ENCODE measurements around the gene SGPL1. TPM values are rescaled to one million over a fixed set of nuclear protein-coding genes. Genes with fewer than 3 reads are reported as not detected.
"Not testable (repeated sequence)": the region's sequence is repeated elsewhere in the genome, so short reads cannot be mapped to it uniquely, and the experiment has no call there.

The SGPL1 gene
- total RNA-seq, 1 experiment from 2014 or later = 22.5 TPM

DNA sequence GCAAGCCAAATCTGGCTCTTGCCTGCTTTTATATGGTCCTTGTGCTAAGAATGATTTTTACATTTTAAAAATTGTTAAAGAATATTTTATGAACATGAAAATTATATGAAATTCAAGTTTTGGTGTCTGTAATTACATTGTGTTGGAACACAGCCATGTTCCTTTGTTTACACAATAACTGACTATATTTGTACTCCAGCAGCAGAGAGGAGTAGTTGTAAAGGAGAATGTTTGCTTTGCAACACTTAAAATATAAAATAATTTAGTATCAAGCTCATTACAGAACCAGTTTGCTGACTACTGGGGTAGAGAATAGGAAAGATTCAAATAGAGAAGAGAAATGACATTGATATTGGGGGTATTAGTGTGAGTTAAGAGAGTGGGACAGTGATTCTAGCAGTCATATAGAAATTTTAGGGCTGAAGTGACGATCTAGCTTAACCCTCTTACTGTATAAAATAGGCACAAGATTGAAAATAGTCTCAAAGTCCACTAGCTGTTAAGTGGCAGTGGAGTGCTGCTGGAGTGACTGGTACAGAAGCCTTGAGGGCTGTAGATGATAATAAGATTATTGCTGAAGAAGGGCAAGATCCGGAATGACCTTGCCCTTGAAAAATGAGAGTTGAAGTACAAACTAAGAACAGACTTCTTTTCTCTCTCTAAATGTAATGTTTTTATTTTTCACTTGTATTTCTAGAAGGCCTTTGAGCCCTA is 28.2 kb downstream of the SGPL1 start:
- no peak for DNase-seq (ENCODE audit: low read depth)

DNA sequence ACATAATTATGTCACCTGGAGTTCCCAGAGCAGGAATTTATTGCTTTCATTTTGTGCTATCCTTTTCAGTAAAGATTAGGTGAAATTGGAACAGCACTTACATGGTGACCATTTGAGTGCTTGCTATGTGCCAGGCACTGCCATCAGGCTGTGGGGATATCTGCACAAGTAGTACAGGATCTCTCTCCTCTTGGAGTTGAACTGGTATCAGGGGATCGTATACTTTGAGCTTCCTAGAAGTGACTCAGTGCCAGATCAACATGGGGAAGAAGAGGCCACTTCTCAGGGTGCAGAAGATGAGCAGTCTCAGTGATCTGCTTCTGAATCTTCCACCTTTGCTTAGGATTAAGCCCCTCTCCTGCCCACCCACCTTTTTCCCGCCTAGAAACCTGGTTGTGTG is 29.5 kb downstream of the SGPL1 start:
- DNase-seq (ENCODE audit: low read depth) = no peak

DNA sequence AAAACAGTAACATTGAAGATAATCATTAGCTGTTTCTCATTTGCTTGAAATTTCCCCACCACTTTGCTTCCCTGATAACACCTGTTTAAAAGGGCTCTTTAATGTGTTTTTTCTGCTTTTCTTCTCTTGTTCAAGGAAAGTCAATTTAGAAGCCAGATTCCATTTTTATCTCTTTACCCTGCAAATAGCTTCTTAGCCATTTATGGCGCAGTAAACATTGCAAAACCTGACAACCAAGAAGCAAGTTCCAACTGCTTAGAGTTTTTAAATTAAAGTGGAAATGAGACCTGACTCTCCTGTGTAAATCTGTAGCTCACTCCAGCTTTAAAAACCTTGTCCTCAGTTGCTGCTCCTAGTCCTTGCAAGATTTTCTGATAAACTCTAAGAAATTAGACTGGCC is 30.1 kb downstream of the SGPL1 start:
- no peak for DNase-seq (ENCODE audit: low read depth)

DNA sequence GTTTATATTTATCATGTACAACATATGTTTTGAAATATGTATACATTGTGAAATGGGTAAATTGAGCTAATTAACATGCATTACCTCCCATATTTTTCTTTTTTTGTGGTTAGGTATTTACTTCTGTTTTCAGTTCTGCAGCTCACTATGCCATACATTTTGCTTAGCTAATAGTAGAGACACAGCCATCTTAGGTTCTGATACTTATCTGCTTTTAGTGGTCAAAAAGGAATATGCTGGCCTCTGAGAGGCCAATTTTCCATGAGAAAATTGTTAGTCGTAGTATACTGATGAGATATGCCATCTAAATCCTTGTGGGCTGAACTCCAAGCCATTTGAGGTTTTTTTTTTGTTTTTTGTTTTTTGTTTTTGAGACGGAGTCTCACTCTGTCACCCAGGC is 31.0 kb downstream of the SGPL1 start:
- no peak for DNase-seq (ENCODE audit: low read depth)

DNA sequence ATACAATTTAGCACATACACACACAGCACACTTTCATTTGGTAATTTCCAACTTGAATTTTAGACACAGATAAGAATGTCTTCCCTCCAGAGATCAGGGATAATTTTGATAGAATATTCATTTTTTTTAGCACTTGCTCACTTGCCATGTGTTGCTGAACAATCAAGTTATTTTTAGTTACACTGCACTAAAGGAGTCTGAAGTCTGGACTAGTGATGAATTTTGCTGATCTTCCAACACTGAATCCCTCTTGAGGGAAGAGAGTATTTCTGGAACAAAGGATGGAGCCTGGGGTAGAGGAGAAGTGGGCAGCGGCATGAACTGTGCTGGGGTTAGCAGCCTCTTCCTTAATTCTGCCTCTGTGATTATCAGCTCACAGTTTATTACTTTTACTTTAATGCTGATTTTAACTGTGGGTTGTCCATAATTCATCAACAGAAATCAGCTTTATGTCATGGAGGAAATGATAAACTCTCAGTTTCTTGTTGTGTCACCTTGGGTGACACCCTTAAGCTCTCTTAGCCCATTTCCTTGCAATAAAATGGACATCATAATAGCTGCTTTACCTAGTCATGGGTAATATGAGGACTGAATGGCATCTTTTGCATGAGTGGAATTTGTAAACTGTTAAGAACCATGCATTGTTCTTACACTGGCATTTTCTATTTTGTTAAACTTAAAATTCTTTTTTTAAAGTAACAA is 32.1 kb downstream of the SGPL1 start:
- DNase-seq (ENCODE audit: low read depth) = no peak

DNA sequence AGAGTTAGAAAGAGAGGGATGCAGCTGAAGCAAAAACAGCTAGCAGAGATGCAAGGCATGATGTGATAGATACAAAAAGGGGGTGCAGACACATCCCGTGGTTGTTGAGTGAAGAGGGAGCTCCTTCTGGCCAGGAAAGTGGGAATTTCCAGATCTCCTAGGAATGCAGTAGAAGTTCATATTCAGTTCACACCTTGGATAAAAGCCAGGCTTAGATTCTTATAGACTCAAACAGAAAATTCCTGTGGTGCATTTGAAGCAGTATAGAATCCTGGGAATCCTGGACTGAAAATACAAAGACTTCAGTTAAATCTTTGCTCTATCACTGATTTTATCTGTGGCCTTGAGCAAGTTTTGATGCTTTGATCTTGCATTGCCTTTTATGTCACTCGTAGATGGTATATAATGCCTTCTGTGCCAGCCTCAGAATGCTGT is 33.9 kb downstream of the SGPL1 start:
- peak; percentile 57 for DNase-seq (ENCODE audit: low read depth)

DNA sequence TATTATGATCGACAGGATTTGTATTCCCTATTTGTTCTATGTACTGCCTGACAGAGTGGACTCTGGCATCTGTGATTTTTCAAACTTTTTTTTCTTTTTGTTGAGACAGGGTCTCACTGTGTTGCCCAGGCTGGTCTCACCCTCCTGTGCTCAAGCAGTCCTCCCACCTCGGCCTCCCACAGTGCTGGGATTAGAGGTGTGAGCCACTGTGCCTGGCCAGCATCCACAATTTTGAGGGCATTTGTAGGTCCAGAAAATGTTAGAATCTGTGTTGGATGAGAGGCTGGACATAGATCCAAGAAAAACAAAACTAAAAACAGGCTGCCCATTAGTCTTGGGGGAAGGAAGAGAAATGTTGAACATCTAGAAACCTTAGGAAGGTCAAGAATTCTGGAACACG is 34.3 kb downstream of the SGPL1 start:
- DNase-seq (ENCODE audit: low read depth) = peak; percentile 19

DNA sequence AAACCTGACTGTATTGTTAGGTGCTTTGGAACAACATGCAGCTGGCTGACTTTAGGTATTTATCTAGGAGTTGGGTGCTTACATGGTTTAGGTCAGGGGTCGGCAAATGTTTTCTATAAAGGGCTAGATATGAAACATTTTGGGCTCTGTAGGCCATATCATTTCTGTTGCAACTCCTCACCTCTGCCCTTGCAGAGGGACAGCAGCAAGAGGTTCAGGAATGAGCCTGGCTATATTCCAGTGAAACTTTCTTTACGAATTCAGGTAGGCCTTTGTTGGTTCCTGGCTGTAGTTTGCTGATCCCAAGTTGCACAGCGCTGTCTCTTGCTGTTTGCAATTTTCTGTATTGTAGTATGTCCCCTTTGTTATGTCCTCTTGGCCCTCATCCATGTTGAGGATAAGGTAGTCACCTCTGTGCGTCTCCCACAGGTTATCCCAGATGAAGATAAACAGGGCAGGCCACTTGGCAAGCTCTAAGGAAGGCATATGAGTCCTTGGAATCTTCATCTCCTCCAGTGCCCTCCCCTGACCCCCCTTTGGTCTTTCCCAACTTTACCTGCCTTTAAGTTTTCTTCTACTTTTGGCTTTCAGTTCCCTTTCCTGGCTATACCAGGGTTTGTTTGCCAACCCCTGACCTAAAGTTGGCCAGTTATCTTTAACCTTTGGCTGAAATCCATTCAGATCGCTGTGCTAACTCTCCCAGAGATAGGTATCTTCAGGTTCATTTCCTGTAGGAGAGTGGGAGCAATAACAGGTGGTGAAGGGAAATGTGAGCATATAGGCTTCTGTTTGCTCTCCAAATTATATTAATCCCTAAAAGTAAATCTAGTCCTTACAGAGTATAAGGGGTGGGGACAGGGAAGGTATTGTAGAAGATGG is 36.1 kb downstream of the SGPL1 start:
- no peak for DNase-seq (ENCODE audit: low read depth)

DNA sequence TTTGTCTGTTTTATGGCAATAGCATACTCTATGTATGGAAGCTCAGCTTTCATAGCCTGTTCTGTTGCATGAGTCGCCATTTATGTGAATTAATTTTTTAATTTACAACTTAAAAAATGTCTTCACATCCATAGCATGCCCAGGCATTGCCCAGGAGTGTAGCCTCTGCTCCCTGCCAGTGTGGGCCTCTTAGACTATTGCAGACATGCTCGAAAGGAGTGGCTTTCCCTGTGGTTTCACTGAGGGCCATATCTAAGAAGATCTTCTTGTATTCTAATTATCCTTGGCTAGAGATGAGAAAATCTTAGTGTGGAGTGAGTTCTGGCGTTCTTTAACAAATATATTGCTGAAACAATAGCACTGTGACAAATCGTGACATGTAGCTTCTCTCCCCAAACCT is 37.3 kb downstream of the SGPL1 start:
- no peak for DNase-seq (ENCODE audit: low read depth)

DNA sequence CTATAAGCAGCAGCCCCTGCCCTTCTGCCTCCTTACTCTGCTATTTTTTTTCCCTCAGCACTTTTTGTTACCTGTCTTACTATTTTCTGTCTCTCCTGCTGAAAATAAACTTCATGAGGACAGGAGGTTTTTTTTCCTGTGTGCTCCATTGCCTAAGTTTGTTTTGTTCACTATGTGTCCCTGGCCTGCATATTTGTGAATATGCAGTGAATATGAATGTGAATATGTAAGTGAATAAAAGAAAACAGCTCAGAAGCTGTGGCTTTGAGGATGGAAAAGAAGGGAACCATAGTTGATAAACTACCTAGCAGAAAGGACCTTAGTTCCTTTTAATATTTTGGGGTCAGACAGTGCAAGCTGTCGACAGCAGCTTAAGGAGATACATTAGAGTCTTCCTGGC is 37.7 kb downstream of the SGPL1 start:
- no peak for DNase-seq (ENCODE audit: low read depth)

DNA sequence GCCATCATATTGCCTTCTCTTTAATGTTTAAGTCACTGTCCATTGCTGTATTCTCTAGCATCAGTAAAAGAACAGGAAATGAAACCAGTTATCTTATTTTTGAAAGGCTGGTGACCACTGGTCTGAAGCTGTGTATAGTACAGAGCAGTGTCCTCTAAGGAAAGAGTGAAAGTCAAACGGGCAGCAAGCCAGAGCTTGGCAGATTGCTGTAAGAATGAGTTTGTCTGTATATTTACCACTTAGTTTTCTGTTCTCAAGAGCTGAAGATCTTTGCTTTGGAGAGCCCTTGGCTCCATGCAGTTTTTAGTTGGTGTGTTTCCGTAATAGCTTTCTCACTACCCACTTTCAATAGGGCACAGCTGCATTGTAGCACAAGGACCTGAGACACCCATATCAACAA is 40.7 kb downstream of the SGPL1 start:
- no peak for DNase-seq (ENCODE audit: low read depth)

DNA sequence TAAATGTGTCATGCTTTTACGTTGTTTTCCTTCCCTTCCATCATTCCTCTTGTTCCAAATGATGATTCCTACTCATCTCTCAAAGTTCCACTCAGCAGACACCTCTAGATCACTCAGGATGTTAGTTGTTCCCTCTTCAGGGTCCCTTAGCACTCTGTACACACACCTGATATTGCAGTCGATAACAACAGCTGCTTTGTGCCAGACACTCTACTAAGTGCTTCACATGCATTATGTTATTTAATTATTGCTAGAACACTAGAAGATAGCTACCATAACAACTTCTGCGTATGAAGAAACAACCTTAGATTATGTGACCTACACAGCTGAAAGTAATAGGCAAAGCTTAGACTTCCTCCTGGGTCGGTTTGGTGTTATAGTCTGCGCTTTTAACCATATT is 43.0 kb downstream of the SGPL1 start:
- no peak for DNase-seq (ENCODE audit: low read depth)

DNA sequence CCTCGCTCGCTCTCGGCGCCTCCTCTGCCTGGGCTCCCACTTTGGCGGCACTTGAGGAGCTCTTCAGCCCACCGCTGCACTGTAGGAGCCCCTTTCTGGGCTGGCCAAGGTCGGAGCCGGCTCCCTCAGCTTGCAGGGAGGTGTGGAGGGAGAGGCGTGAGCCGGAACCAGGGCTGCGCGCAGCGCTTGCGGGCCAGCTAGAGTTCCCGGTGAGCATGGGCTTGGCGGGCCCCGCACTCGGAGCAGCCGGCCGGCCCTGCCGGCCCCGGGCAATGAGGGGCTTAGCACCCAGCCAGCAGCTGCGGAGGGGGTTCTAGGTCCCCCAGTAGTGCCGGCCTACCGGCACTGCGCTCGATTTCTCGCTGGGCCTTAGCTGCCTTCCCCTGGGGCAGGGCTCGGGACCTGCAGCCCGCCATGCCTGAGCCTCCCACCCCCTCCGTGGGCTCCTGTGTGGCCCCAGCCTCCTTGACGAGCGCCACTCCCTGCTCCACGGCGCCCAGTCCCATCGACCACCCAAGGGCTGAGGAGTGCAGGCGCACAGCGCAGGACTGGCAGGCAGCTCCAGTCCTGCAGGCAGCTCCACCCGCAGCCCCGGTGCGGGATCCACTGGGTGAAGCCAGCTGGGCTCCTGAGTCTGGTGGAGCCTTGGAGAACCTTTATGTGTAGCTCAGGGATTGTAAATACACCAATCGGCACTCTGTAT is 45.9 kb downstream of the SGPL1 start:
- DNase-seq (ENCODE audit: low read depth) = not testable (repeated sequence)

DNA sequence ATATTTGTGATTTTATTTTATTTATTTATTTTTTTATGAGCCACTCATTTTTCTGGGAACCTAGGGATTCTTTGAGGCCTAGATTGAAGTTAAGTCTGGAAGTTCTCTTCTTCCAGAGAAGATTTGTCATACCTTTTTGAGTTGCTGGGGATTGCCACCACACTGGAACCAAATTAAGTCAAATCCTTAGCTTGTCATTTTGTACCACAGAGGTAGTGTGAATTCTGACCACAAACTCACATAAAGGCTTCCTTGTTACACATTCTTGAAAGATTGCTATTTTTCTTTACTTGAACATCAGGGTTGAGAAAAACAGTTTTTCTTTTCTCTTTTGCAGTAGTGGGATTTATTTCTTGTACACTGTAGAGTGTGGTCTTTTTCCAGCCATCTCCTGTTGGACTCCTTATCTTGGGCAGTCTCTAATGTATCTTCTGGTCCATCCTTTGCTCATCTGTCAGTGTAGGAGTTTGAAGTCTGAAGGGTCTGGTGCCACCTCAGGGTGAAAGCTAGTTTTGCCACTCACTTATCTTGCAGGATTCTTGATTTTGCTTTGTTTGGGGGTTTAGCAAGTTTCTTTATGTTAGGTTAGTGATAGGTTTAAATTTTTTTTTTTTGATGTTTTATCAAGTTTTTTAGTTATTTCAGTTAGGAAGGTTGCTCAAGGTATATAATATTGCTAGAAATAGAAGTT is 47.9 kb downstream of the SGPL1 start:
- no peak for DNase-seq (ENCODE audit: low read depth)

DNA sequence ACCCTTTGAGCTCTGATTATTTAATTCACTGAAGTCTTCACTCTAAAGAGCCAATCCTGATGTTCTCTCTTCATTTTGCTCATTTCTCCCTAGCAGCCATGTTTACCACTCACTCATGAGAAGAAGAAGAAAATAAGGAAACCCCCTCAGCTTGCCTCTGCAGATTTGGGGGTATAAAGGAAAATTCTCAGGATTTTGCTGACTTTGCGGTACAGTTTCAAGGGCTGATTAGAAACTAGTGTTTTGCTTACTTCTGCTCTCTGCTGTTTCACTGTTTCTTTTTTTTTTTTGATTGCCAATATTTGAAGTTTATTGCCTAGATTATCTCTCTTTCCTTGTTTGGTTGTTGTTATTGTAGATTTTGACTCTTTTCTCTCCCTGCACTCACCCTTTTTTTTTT is 49.2 kb downstream of the SGPL1 start:
- no peak for DNase-seq (ENCODE audit: low read depth)

DNA sequence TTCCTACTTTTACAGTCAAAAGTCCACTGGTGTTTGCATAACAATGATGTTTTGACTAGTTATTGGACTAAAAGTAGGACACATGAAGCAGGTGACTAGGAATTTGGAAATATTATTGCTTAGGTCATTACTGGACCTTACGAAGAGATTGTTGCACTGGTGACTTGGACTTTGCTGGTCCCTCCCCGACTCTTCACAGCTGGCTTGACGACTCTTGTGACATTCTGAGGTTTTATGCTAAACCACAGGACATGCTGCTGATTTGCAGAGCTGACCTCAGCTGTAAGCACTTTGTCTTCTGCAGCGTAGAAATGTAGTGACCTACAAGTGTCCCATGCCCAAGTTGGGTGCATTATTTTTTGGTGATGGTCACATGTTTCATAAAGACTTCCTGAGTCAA is 50.7 kb downstream of the SGPL1 start:
- no peak for DNase-seq (ENCODE audit: low read depth)

DNA sequence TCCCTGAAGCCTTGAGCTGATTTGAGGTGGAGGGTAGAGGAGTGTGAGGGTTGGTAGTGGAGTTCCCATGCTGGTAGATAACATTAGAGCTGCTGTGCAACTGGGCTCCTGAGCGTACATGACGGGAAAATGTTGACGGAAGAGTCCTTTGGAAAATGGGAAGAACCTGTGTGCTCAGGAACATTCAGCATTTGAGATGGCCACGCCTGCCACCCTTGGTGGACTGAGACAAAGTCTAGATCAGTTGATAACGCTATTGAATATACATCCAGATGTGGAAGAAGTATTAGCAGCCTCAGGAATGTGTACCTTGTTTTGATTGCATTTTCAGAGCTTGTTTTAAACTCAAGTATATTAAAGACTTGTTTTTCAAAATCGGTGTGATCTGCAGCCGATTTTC is 56.5 kb downstream of the SGPL1 start:
- no peak for DNase-seq (ENCODE audit: low read depth)

DNA sequence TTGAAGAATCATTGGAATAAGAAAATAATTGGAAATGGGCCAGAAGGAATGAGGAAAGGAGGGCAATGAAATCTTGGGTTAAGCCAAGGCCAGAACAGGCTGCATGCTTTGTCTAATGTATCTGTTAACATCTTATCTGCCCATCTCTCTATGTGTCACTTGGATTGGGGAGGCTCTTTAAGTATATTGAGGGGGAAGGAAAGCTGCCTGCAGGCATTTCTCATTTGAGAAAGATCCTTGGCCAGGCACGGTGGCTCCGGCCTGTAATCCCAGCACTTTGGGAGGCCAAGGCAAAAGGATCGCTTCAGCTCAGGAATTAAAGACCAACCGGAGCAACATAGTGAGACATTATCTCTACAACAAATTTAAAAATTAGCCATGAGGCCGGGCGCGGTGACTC is 58.3 kb downstream of the SGPL1 start:
- no peak for DNase-seq (ENCODE audit: low read depth)

DNA sequence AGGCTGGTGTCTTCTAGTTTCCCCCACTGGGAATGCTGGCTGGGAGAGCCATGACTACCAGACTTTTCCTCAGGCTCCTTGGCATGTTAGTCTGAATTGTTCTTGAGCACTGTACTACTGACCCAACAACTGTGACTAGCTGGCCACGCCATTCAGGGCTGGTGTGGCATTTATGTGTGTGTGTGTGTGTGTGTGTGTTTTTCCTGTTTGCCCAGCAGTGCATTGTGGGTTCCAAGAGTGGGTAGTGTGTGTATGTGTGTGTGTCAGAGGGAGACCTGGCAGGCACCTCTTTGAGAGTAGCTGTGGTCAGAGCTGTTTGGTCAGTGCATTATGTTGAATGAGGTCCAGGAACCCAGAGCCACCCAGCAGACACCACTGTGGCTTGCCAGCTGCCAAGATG is 63.5 kb downstream of the SGPL1 start:
- no peak for DNase-seq (ENCODE audit: low read depth)

DNA sequence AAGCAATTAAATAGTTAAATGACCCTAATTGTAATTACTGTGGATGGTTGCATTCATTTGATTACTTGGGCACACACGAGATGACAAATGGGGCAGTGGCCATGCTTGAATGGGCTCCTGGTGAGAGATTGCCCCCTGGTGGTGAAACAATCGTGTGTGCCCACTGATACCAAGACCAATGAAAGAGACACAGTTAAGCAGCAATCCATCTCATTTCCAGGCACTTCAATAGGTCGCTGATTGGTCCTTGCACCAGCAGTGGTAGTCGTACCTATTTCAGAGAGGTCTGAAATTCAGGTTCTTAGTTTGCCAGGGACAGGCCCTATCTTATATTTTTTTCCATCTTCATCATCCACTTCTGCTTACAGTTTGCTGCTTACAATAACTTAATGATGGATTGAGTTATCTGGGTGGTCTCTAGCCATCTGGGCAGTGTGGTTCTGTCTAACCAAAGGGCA is 64.4 kb downstream of the SGPL1 start:
- peak; percentile 65 for DNase-seq (ENCODE audit: low read depth)

DNA sequence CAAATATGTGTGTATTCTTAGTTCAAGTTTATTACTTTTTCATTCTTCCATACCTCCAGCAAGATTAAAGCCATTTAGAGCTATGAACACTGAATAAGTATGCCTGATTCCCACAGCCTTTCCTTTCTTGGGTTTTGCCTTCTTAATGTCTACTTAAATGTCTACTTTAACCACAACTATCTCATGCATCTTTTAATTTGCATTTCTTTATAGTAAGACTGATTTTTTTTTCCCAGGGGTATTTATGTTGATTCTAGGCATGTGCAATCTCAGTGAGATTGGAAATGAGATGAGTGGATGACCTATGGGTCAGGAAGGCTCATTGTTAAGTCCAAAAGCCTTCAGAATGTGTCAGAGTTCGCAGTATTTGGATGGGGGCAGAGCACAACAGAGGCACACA is 69.0 kb downstream of the SGPL1 start:
- DNase-seq (ENCODE audit: low read depth) = no peak

All from Daoy (cell line).